HuH-7 (cell line): ENCODE results near the gene RNASE4.

Experiments
- DNase-seq: peaks from one replicate; pipeline ENCODE4 v3.0.0; 2011; ENCODE audit warnings: low spot score

The RNASE4 gene

GRCh38 chr14:20745571-20746358 lies 61.4 kb downstream of the RNASE4 start, which contains the start of gene EDDM3A:
TSS of gene EDDM3A (plus strand) at chr14:20745887. CDS start at chr14:20747581, 1,694 bp downstream.
- DNase-seq = no peak

GRCh38 chr14:20746566-20746965 lies 62.2 kb downstream of the RNASE4 start:
- no peak for DNase-seq

GRCh38 chr14:20748439-20748838 lies 64.1 kb downstream of the RNASE4 start:
- DNase-seq = no peak

GRCh38 chr14:20750194-20750593 lies 65.8 kb downstream of the RNASE4 start:
- no peak for DNase-seq
